ENCODE data around the gene PNLIPRP1. TPM values are rescaled to one million over a fixed set of nuclear protein-coding genes. Genes with fewer than 3 reads are reported as not detected.

Gene PNLIPRP1
- total RNA-seq, 1 experiment from 2014 or later = 1.6 TPM

DNA sequence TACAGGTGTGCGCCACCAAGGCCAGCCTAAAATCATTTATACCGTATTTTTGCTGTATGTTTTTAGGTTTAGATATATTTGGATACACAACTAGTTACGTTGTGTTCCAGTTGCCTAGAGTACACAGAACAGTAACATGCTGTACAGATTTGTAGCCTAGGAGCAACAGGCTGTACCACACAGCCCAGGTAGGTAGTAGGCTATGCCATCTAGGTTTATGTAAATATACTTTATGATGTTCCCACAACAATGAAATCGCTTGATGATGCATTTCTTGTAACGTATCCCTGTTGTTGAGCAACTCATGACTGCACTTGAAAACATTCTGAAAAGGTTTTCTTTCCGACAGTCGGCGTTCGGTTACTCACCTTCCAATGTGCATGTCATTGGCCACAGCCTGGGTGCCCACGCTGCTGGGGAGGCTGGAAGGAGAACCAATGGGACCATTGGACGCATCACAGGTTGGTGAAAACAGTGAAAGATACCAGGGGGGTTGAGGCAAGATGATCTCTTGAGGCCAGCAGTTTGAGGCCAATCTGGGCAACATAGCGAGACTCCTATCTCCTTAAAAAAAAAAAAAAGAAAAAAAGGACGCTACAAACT, 37.3 kb upstream of the PNLIPRP1 start:
- DNase-seq (ENCODE audit: low read depth, low spot score) = no peak

More for the DNA sequence above, 37.3 kb upstream of the PNLIPRP1 start:
- Histone ChIP-seq H4K20me1 (ENCODE audit: insufficient read depth) (no peaks in the 10 kb centered on the region), H3K36me3 (ENCODE audit: control insufficient read depth in 1 of 2, insufficient read depth in 2 of 2, low read length in 2 of 2) (no peaks in the 10 kb centered on the region), H3K9me2 (ENCODE audit: insufficient read depth) (no peaks in the 10 kb centered on the region), H3K4me2 (ENCODE audit: low read length) (no peak overlapping the region), H2AFZ (ENCODE audit: low read depth, low read length, poor library complexity, severe bottlenecking) (no peak overlapping the region), H3K27ac (ENCODE audit: low read depth, low read length) (no peak overlapping the region), H3K4me1 (ENCODE audit: control insufficient read depth in 1 of 2, insufficient read depth in 2 of 2, low read length in 2 of 2) (no peaks in the 10 kb centered on the region), H3K9me3 (ENCODE audit: control insufficient read depth in 1 of 2, insufficient read depth in 1 of 2, low read depth in 1 of 2, low read length in 2 of 2) (no peaks in the 10 kb centered on the region), H3K27me3 (ENCODE audit: insufficient read depth, low read length) (peaks cover 21% of the 10 kb centered on the region), H3K9ac (ENCODE audit: low read length) (no peak overlapping the region), H3K79me2 (ENCODE audit: insufficient read depth, low read length) (no peaks in the 10 kb centered on the region), H3K4me3 (replicated peaks in 1 of 2; ENCODE audit: low read depth in 1 of 2, low read length in 2 of 2) (no peak overlapping the region)
- ATAC-seq = no peak
- POLR2A ChIA-PET = no interaction called here
- CTCF ChIA-PET = no interaction called here
- BruUV-seq (replicated peaks) = no TSS peak
- intact Hi-C loops (cut with micrococcal nuclease) = no loop called here
- RAD21 ChIA-PET (ENCODE audit: low non-redundant PET in 1 of 2, low total read pairs in 2 of 2, uncharacterized antibody in 2 of 2, unreplicated experiment in 2 of 2) = no interaction called here
- TF ChIP-seq SRF (IDR thresholded peaks at IDR 0.05; ENCODE audit: low read depth) = no peak
- TF ChIP-seq EZH2 (IDR thresholded peaks at IDR 0.05) = no peak
- TF ChIP-seq ZBTB33 (IDR thresholded peaks at IDR 0.05; ENCODE audit: extremely low read depth, insufficient replicate concordance, low read length) = no peak
- TF ChIP-seq FOSL1 (IDR thresholded peaks at IDR 0.05; ENCODE audit: low read depth) = no peak
- TF ChIP-seq CTCF (IDR thresholded peaks at IDR 0.05 in 2 of 3, conservative IDR thresholded peaks at IDR 0.05 in 1 of 3; ENCODE audit: borderline replicate concordance in 1 of 3, insufficient read depth in 1 of 3, low read depth in 2 of 3, low read length in 2 of 3) = no peak
- no peak for TF ChIP-seq ZNF274 (IDR thresholded peaks at IDR 0.05; ENCODE audit: low read depth, low read length)
- TF ChIP-seq, protein P1, sequence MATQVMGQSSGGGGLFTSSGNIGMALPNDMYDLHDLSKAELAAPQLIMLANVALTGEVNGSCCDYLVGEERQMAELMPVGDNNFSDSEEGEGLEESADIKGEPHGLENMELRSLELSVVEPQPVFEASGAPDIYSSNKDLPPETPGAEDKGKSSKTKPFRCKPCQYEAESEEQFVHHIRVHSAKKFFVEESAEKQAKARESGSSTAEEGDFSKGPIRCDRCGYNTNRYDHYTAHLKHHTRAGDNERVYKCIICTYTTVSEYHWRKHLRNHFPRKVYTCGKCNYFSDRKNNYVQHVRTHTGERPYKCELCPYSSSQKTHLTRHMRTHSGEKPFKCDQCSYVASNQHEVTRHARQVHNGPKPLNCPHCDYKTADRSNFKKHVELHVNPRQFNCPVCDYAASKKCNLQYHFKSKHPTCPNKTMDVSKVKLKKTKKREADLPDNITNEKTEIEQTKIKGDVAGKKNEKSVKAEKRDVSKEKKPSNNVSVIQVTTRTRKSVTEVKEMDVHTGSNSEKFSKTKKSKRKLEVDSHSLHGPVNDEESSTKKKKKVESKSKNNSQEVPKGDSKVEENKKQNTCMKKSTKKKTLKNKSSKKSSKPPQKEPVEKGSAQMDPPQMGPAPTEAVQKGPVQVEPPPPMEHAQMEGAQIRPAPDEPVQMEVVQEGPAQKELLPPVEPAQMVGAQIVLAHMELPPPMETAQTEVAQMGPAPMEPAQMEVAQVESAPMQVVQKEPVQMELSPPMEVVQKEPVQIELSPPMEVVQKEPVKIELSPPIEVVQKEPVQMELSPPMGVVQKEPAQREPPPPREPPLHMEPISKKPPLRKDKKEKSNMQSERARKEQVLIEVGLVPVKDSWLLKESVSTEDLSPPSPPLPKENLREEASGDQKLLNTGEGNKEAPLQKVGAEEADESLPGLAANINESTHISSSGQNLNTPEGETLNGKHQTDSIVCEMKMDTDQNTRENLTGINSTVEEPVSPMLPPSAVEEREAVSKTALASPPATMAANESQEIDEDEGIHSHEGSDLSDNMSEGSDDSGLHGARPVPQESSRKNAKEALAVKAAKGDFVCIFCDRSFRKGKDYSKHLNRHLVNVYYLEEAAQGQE (IDR thresholded peaks at IDR 0.05; ENCODE audit: low read depth) = no peak
- TF ChIP-seq, protein P2, sequence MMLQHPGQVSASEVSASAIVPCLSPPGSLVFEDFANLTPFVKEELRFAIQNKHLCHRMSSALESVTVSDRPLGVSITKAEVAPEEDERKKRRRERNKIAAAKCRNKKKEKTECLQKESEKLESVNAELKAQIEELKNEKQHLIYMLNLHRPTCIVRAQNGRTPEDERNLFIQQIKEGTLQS (IDR thresholded peaks at IDR 0.05) = no peak
- TF ChIP-seq TCF7L2 (IDR thresholded peaks at IDR 0.05; ENCODE audit: borderline replicate concordance, extremely low read depth, insufficient read depth, insufficient read length) = no peak
- no peak for TF ChIP-seq SIN3A (IDR thresholded peaks at IDR 0.05; ENCODE audit: low read depth)
- no peak for TF ChIP-seq YY1 (IDR thresholded peaks at IDR 0.05; ENCODE audit: extremely low read depth, insufficient replicate concordance, low read depth, low read length)
- no peak for TF ChIP-seq ZFX (IDR thresholded peaks at IDR 0.05)
- TF ChIP-seq, protein P3, sequence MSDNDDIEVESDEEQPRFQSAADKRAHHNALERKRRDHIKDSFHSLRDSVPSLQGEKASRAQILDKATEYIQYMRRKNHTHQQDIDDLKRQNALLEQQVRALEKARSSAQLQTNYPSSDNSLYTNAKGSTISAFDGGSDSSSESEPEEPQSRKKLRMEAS (IDR thresholded peaks at IDR 0.05) = no peak
- TF ChIP-seq CBX3 (IDR thresholded peaks at IDR 0.05; ENCODE audit: low read depth) = no peak
- no peak for TF ChIP-seq RAD21 (IDR thresholded peaks at IDR 0.05; ENCODE audit: low read depth)
- no peak for TF ChIP-seq EZH2phosphoT487 (IDR thresholded peaks at IDR 0.05; ENCODE audit: borderline replicate concordance)
- TF ChIP-seq POLR2A (IDR thresholded peaks at IDR 0.05; ENCODE audit: borderline replicate concordance, extremely low read depth, insufficient read depth, insufficient read length) = no peak
- no peak for TF ChIP-seq JUND (IDR thresholded peaks at IDR 0.05)
